GM19328 (cell line): Measurements from ENCODE around the gene ANKMY1.

Experiments used
- ATAC-seq: cut with Tn5 transposase; IDR thresholded peaks from one replicate; pipeline ENCODE4 v1.9.1; 2021; ENCODE audit warnings: mild to moderate bottlenecking, moderate library complexity; ENCODE audit not compliant: unreplicated experiment

The ANKMY1 gene

DNA sequence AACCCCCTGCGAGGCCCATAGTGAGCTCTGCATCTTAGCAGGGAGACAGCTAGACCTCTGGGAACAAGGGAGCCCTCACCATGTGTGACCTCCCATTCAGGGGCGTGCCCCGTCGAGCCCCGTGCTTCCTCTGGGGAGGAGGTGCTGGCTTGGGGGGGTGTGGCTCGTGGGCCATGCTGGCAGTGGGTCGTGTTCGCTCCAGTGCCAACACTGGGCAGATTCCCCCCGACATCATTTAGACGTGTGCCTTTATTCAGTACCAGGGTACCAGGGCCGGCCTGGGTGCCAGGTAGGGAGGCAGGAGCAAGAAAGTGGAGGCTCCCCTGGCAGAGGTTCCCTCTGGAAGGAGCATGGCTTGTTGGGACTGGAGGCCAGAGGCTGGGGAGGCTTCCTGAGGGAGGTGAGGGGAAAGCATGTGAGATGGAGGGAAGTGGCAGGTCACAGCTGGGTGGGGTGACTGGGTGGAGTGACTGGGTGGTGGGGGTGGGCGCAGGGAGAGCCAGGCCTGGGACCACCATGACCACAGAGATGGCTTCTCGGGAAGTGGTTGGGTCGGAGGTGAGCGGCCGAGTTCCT, 107.2 kb downstream of the ANKMY1 start:
- ATAC-seq: no peak

DNA sequence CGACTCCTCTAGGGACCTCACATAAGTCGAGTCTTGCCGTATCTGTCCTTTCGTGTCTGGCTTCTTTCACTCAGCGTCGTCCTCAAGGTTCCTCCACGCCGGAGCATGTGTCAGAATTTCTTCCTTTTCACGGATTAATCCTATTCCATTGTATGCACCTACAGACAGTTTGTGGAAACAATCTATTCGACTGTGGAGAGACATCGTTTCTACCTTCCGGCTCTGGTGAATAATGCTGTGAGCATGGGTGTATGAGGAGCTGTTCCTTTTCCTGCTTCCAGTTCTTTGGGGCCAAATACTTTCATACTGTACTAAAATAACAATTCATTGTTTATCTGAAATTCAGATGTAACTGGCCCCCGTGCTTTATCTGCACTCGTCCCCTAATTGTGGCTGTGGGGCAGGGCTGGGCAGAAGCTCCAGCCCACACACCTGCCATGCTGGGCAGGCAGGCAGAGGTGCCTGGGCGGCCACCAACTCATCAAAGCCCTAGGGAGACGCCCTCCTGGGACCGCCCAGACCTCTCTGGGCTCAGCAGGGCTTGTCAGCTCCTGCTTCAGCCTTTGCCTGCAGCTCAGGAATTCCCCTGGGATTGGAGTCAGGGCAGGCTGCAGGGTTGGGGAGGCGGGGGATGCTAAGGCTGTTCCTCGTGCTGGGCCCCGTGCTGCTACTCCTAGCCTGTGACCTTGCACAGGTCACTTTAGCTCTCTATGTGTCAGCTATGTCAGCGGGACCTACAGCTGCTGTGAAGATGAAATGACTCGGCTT, 107.8 kb downstream of the ANKMY1 start:
- ATAC-seq: no peak

- no peak for ATAC-seq
These were observed 109.2 kb downstream of the ANKMY1 start for GRCh38 chr2:240448387-240449274.

DNA sequence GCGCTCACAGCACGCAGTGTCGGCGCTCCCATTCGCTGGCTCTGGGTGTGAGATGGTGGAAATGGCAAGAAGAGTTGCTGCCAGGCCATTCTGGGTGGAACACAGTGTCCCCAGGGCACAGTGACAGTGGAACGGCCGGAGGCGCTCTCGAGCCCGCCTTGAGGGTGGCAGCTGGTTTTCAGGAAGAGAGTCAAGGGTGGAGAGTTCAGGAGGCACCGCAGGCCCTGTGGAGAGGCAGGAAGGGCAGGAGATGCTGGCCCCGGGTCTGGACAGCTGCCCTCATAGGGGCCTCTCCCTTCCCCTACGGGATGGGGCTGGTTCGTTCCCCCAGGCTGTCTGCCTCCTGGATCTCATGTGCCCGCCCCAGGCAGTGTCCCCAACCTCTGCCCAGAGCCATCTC, 109.9 kb downstream of the ANKMY1 start:
- no peak for ATAC-seq

DNA sequence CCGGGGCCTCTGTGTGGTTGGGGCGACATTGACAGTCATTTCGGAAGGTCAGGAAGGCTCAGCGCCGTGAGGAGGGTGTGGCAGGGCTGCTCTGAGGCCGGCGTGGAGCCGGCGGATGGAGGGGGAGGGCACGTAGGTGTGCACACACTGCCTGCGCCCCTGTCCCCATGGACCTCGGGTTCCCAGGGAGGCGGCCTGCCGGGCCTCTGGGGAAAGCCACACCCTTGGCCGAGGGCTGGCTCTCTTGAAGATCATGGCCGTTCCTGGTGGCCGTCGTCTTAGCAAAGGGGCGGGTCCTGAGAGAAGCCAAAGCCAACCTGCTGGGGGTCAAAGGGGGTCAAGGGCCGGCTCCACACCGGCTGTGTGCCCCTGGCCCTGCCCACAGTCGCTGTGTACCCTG, 110.5 kb downstream of the ANKMY1 start:
- ATAC-seq: no peak

- ATAC-seq: no peak
These were observed 111.1 kb downstream of the ANKMY1 start for GRCh38 chr2:240446664-240447175.

DNA sequence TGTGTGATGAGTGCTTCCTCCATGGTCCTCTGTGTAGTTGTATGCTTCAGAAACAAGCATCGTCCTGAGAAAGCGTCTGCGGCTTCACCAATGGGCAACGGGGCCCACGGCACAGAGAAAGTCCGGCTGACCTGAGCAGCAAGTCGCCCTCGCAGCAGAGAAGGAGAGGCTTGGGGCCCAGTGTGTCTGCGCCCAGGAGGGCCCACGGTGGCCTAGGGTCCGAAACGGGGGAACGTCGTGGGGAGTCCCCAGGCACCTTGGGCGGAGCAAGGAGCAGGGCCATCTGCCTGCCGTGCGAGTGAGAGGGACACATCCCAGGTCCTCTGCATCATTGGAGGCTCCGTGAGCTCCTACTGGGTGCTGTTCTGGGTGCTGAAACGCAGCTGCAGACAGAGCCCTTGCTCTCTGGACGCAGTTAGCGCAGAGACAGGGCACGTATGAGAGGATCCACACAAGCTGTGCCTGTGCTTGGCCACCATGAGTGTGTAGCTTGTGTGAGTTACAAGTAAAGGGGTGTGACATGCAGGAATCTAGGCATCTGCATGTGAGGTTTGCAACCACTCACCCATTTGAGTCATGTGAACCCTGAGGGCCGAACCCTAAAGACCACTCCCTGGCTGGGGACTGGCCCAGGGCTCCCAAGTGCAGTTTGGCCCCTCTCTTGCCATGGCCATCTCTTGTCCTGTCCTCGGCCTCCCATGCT, 111.7 kb downstream of the ANKMY1 start:
- ATAC-seq: no peak

- ATAC-seq: no peak
These were observed 113.3 kb downstream of the ANKMY1 start for GRCh38 chr2:240444464-240444863.

- no peak for ATAC-seq
These were observed 113.9 kb downstream of the ANKMY1 start for GRCh38 chr2:240443891-240444301.

DNA sequence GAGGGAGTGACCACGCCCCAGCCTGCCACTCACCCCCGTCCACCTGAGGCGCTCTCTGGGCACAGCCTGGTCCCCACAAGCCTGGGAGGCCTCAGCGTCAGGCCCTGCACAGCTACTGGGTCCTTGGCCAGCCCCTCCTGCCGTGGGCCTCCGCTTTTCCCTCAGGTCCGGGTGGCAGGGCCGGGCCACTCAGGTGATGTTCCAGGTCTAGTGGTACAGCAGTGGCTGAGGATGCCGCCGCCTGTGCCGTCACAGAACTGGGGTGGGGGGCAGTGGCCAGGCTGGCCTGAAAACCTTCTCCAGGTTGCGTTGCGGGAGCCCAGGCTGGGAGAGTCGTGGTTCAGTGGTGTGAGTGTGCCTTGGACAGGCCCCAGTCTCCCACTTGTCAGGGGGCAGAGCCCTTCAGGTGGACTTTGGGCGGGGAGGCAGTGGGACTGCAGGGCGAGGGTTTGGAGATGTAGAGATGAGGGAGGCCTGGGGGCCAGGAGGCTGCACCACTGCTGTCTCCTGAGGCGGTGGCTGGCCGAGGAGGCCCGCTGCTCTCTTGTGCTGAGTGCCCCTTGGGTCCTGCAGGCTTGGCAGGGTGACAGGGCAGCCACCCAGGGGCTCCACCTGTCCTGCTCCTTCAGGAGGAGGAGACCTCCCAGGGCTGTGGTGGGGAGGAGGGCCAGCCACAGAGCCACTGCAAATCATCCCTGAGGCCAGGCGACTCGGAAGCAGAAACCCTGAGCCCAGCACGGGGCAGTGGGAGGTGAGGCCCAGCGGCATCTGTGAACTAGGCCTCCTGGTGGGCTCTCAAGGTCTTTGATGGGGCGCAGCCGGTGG, 114.7 kb downstream of the ANKMY1 start:
- ATAC-seq: no peak

GRCh38 chr2:240441993-240442411, 115.8 kb downstream of the ANKMY1 start:
- ATAC-seq: no peak

GRCh38 chr2:240441326-240441992, 116.3 kb downstream of the ANKMY1 start:
- ATAC-seq: no peak

- no peak for ATAC-seq
These were observed 117.0 kb downstream of the ANKMY1 start for GRCh38 chr2:240440704-240441320.

DNA sequence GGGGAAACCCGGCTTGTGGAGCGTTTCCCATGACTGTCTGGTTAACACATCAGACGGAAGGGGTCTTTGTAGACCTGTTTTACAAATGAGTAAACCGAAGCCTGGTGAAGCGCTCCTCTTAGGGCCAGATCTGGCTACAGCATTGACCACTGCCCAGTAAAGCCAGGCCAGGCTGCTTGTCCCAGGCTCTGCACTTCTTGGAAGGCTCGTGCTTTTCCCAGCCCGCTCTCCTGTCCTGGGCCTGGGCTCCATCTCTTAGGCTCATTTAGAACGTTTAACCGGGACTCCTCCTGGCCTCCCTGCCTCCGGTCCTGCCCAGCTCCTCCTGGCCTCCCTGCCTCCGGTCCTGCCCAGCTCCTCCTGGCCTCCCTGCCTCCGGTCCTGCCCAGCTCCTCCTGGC, 117.5 kb downstream of the ANKMY1 start:
- ATAC-seq: no peak

GRCh38 chr2:240439698-240440151, 118.1 kb downstream of the ANKMY1 start:
- no peak for ATAC-seq

- no peak for ATAC-seq
These were observed 118.7 kb downstream of the ANKMY1 start for GRCh38 chr2:240438810-240439697.

DNA sequence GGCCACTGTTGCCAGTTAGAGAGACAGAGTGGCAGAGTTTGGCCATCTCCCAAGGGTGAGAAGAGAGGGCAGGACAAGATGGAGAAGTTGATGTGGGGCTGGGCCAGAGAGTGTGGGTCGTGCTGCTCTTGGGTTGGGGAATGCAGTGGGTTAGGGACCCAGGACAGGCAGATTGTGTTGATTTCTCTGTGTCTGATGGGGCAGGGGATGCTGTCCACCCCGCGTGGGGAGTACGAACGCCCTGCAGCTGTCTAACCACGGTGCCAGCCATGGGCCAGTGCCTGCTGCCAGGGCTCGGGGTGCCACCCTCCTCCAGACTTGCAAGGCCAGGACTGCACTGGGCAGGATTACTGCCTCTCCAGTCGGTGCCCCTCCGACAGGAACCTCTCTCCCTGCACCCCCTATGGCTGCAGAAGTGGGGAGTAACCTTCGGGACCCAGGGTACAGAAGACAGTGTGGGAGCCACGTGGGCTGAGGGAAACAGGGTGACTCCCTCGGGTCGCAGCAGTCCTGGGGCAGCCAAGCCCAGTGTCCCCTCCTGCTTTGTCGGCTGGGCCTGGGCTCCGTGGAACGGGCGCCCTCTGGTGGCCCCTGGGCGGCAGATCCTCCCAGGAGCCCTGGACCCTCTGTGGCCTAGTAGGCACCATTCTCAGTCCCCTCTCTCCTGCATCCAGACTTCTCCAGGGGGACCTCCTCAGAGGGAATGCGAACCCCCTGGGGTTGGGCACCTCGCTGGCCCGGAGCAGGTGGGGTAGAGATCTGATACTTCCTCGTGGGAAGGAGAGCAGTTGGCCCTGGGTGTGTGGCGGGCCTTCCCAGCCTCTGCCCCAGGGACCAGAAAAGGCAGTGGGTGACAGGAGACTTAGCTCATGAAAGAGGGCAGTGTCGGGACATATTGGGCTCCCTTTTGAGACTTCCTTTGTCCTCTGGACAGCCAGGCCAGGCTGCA, 119.7 kb downstream of the ANKMY1 start:
- no peak for ATAC-seq
